Embryonic facial prominence (tissue), 1 donor: ENCODE results near the gene ERCC6L2.

Experiments used
- DNase-seq: peaks from one replicate; pipeline ENCODE4 v3.0.0-alpha.2; 2016; ENCODE audit errors: extremely low spot score

Gene ERCC6L2

GRCh38 chr9:95870352-95870751 is 5.1 kb upstream of the ERCC6L2 start:
- DNase-seq, result no peak

DNA sequence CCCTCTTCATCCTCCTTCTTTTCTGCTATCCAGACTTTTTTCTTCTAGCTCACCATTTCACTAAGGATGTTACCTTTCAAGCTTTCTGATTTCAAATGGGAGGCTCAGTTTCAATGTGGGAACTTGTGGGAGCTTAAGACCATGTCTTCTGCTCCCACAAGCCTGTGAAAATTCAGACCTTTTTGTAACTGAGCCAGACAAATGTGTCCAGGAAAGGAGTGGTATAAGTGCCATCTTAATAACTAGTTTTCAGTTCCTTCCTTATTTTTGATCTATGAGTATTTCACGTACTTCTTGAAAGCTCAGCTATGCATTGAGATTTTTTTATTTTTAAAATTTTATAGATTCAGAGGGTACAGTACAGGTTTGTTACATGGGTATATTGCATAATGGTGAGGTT is 4.6 kb upstream of the ERCC6L2 start:
- DNase-seq, result no peak

DNA sequence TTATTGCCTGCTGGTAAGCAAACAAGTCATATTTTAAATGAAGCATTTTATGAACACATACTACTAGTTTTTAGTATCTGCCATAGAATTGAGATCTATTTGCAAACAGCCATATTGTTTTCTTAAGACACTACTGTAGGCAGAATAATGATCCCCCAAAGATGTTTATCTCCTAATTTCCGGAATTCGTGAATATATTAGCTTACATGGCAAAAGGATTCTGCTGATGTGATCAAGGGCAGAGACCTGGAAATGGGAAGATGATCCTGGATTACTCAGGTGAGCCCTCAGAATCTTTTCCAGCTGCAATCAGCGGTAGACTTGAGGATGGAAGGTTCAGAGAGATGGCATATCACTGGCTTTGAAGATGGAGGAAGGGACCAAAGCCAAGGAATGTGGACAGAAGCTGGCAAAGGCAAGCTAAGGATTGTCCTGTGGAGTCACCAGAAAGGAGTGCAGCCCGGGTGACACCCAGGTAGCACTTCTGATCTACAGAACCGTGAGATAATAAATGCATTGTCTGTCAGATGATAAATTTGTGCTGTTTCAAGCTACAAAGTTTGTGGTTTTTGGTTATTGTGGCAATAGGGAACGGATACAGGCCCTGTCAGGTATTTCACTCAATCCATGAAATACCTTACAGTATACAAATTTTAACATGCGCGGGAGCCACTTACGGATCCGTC is 1.0 kb upstream of the ERCC6L2 start:
- DNase-seq, result no peak

- DNase-seq, result peak; percentile 34
Observed at GRCh38 chr9:95874989-95875304, 544 bp upstream of the ERCC6L2 start.

- DNase-seq, result no peak
Observed at GRCh38 chr9:95876138-95876444, 600 bp downstream of the ERCC6L2 start.

DNA sequence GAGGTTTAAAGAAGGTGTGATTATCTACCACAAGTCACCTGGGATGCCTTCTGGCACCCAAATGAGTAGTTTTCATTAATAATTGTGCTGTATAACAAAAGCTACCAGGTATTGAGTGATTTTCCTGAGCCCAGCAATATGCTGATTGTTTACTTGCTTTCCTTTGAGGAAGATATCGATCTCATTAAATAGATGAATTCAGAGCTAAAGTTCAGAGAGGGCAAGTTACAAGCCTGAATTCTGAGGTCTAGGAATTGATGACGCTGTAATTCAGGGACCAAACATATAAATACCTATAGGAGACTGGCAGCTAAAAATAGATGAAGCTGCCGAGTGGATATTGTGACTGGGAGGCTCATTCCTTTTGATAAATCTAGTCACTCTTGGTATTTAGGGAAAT is 1.1 kb downstream of the ERCC6L2 start:
- no peak for DNase-seq

GRCh38 chr9:95877984-95878383 is 2.5 kb downstream of the ERCC6L2 start:
- no peak for DNase-seq

DNA sequence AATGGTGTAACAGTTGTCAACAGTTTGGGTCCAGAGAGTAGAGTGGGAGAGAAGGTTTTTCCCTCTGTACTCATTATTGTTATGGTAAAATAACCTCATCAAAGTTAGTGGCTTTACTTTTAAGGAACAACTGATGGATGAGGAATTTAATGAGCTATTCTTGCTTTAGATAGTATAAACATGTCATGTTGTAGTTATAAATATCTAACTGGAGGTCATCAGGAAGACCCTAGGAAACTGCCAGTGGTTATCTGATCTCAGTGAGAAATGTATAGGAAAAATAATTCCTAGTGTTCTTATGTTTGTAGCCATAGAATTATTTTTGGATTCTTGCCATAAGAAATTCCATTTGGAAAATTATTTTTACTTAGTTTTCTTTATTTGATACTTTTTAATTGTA is 4.1 kb downstream of the ERCC6L2 start:
- DNase-seq, result no peak

- DNase-seq, result peak; percentile 60
Observed at GRCh38 chr9:95880021-95880690, 4.7 kb downstream of the ERCC6L2 start.

DNA sequence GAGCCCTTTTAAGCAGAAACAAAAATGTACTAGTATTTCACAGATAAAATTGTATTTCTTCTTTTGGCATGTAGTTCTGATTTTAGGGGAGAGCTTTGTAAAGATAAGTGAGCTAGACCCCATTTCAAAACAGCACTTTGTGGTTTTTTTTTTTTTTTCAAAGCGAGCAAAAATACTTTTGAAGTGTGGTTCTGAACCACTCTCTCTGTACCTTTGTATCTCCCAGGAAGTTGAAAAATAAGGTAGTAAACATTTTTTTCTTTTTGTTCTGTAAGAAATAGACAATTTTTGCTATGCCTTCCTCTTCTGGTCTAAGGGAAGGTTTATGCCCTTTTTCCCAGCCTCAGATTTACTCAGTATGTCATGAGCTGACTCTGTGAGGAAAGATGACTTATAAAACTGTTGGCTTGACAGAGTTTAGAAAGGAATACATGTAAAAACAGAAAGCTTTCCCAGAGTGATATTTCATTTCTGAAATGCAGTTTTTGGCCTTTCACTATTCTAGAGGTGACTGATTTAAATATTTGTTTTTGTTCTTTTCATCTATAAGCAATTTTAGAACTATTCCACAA is 12.5 kb downstream of the ERCC6L2 start:
- no peak for DNase-seq

DNA sequence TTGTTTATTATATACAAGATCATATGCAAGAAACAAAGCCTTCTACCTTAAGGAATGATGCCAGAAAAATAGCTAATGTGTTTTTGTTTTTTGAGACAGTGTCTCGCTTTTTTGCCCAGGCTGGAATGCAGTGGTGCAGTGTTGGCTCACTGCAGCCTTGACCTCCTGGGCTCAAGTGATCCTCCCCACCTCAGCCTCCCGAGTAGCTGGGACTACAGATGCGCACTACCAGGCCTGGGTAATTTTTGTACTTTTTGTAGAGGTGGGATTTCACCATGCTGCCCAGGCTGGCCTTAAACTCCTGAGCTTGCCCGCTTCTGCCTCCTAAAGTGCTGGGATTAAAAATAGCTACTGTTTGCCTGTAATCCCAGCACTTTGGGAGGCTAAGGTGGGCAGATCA is 15.1 kb downstream of the ERCC6L2 start:
- DNase-seq, result no peak

- DNase-seq, result no peak
Observed at GRCh38 chr9:95891067-95891671, 15.7 kb downstream of the ERCC6L2 start.

DNA sequence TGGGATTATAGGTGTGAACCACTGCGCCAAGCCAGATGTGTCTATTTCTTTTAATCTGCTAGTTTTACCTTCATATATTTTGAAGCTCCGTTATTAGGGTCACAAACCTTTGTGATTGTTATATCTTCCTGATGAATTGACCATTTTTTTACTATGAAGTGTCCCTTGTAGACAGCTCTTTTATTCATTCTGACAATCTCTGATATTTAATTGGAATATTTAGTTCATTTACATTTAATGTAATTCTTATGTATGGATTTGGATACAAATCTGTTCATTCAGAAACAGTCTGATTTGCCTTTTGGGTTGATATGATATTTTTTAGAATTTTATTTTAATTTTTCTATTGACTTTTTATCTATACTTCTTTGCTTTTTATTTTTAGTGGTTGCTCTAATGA is 17.2 kb downstream of the ERCC6L2 start:
- no peak for DNase-seq

DNA sequence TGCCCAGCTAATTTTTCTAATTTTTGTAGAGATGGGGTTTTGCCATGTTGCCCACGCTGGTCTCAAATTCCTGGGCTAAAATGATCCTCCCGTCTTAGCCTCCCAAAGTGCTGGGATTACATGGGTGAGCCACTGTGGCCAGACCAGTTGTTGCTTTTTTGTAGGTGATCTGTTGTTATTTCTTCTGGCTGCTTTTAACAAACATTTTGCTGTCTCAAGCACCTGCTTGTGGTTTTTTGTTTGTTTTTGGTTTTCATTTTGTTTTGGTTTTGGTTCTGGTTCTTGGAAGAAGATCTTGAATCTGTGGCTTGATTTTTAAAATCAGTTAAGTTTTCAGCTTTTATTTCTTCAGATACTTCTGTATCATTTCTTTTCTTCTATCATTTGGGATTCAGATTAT is 21.1 kb downstream of the ERCC6L2 start:
- DNase-seq, result no peak

GRCh38 chr9:95901506-95901905 is 26.0 kb downstream of the ERCC6L2 start:
- no peak for DNase-seq

DNA sequence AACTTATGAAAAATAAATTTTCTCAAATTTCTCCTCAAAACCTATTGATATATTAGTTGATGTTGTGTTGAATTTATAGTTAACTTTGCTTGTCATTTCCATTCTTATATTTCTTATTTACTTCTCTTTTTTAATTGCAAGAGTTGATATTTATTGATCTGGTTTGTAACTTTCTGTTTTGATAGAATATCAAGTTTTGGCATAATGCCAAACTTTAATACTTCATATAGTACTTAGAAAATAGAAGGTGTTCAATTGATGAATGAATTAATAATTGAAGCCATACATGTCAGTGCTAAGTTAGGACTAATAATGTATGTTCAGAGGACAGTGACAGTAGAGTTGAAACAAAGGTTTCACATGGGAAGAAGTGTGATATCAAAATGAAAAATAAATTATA is 27.9 kb downstream of the ERCC6L2 start:
- no peak for DNase-seq

DNA sequence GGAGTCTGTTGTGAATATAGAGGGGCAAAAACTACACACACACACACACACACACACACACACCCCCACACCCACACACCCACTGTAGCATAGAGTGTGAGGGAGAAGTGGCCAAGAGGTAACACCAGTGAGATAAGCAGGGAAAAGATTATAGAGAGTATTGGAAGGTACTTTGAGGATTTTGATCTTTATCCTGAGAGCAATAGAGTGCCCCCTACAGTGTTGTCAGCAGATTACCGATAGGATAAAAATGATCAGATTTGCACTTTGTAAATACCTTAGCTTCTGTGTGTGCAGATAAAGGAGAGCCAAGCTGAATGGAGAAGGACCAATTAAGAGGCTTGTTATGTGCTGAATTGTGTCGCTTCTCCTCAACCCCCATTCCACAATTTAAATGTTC is 32.3 kb downstream of the ERCC6L2 start:
- no peak for DNase-seq

DNA sequence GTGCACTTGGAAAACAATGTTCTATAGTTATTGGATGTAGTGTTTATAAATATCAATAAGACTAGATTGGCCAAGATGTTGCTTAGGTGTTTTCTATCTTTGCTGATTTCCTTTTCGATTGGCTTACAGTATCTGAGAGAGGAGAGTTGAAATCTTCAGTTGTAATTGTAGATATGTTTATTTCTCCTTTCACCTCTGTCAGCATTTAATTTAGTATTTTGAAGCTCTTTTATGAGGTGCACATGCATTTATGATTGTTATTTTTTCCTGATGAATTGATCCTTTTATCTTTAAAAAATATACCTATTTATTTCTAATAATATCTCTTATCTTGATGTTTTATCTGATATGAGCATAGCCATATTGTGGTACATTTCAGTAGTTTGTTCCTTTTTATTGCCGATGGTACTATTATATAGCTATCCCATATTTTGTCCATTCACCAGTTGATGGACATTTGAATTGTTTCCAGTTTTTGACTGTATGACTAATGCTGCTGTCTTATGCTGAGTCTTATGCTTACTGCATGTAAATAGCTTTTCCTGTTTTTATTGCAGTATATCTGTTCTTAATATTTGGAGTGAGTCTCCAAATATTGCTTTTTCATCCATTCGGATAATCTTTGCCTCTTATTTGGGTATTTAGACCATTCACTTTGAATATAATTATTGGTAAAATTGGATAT is 34.7 kb downstream of the ERCC6L2 start:
- no peak for DNase-seq

- DNase-seq, result no peak
Observed at GRCh38 chr9:95910770-95911340, 35.4 kb downstream of the ERCC6L2 start.

- no peak for DNase-seq
Observed at GRCh38 chr9:95912773-95913172, 37.3 kb downstream of the ERCC6L2 start.

GRCh38 chr9:95920017-95920416 is 44.5 kb downstream of the ERCC6L2 start:
- DNase-seq, result no peak

DNA sequence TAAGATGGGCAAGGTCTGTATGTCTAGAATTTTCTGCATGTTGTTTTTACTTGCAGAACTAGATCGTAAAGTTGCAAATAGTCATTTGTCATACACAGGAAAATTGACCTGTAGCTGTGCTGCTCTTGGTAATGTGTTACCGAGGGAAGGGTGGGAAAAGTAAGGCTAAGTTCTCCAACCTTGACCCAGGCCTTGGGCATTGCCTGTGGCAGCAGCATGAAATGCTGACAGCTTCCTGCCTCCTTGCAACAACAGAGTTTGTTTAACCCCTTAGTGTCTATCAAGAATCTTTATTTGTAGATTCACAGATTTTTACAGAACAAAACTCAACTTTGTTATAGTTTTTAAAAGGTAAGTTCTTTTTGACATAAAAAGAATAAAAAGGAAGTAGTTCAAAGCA is 48.3 kb downstream of the ERCC6L2 start:
- no peak for DNase-seq
